ENCODE data around the gene TMEM9B.
"Not testable (repeated sequence)": the region's sequence is repeated elsewhere in the genome, so short reads cannot be mapped to it uniquely, and the experiment has no call there.

TMEM9B gene

GRCh38 chr11:8971924-8972316, 7.7 kb upstream of the TMEM9B start:
- DNase-seq = no peak

DNA sequence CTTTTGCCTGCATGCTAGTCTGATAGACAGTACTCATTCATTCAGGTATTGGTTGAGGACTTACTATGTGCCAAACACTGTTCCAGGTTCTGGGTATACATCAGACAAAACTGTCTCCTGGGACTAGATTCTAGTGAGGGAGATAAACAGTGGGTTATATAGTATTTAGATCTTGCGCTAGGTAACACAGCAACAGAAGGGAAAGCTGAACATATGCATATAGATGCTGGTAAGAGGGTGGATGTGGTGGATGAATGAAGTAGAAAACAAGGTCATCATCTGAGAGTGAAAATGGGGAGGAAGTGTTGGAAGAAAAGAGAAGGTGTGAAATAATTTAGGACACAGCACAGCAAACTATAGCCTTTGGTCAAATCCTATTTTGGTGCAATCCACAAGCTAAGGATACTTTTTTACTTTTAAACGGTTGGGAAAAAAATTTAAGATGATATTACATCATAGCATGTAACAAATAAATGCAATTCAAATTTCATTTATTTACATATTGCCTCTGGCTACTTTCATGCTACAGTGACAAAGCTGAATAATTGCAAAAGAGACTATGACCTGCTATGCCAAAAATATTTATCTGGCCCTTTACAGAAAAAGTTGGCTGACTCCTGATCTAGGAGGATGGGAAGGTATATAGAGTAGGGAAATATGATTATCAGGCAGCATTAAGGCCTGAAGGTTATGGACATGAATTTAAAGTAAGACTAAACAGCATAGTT, 7.1 kb upstream of the TMEM9B start:
- DNase-seq = no peak

DNA sequence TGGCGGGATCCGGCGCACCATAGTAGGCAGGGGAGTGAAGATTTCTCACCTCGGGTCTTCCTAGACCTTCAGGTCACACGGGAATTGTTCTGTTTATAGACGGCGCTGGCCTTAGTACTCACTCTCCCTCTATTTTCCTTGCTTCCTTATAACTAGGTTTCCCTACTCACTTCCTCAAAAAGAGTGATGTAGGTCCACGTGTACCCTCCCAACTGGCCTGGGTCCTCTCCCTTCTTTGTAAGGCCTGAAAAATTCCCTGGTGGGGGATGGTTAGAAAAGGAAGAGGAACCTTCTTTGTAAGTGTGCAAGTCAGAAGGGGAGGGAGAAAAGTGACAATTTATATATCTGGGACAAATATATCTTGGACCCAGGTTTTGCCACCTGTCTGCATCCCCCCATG, 2.9 kb upstream of the TMEM9B start:
- DNase-seq = no peak

DNA sequence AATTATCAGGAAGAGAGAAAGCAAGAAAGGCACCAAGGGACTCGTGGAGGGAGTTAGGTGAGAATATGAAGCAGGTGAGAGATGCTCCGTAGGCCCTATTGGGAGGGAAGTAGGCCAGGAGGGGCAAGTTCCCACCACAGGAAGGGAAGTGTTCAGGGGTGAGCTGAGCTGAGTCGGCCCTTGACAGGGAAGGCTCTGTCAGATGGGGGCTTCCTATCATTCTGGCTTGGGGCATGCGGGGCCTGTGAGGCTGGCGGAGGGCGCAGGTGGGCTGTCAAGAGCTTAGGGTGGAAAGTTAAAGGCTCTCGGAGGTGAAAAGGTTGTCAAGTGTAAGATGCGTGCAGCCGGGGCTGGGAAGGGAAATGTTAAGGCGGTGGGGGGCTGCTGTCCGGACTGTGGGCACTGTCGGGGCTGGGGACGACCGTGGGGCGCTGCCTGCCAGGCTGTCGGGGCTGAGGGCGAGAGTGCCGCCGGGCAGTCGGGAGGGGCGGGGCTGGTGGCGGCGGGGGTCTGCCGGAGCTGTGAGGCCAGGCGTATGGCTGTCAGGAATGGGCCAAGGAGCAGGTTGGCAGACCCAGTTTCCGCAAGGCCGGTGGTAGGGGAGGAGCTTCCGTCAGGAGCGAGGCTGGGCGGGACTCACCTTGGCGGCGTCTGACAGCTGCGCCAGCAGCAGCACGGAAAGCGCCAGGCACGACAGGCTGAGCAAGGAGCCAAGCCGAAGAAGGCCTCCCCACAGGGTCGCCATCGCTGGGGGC, 496 bp downstream of the TMEM9B start:
- peak; percentile 60 for DNase-seq

DNA sequence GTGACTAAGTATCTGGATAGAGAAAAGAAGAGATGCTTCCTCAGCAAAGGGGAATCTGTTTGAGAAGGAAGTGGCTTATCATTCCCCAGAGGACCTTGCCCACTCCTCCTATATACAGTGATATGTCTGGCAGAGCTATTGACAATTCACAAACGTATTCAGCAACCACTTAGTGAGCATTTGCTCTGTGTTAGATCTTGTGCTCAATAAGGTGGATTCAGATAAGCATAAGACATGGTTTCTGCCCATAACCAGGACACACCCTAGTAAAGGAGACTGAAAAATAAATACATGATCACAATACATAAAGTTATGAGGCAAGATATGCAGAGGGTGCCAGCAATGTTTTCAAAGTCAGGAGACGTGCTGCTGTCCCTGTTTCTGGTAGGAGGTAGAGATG, 1.4 kb downstream of the TMEM9B start:
- DNase-seq = no peak

DNA sequence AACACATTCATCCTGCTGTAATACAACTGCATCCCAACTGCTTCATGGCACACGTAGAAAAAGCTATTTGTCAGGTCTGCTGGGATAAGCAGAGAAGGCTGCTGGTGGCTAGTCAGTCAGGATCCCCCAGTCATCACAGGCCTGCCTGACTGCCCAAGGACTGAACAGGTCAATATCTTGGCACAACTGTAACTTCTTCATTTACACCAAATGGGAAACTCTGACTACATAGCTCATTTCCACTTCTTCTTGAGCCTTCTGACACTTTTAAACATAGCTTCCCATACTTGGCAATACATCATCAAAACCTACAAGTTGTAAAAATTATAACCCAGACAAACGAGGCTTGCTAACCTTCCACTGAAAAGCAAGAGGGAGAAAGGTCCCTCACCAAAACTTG, 2.8 kb downstream of the TMEM9B start:
- no peak for DNase-seq

GRCh38 chr11:8959546-8960166, 4.6 kb downstream of the TMEM9B start:
- no peak for DNase-seq

DNA sequence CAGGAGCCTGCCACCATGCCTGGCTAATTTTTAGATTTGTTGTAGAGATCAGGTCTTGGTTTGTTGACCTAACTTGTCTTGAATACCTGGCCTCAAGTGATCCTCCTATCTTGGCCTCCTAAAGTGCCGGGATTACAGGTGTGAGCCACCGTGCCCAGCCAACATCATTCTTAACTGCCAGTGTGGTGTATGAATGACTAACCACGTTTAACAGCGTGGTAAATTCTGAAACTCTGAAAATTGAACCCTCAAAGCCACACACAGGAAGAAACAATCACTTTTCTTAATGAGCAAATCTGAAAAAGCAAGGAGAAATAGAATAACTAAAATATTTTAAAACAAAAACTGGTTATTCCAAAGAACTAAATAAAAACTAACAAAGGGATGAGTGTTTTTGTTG, 7.4 kb downstream of the TMEM9B start:
- DNase-seq = no peak

DNA sequence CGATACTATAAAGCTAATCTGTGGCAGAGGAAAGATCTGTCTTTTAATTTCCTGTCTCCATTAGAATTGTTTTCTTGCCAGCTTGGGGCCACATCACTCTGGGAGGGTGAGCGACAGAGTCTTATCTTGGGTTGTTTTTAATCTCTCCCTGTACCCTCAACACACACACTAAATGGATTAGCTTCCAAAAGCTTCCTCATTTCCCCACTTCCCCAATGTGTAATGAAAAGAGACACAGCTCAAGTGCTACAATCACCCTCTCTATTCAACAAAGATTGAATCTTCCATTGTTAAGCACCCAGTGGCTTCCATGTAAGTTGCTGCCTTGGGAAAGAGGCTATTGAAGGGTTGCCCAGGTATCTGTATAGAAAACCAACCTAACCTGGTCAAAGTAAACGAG, 15.4 kb downstream of the TMEM9B start:
- no peak for DNase-seq

DNA sequence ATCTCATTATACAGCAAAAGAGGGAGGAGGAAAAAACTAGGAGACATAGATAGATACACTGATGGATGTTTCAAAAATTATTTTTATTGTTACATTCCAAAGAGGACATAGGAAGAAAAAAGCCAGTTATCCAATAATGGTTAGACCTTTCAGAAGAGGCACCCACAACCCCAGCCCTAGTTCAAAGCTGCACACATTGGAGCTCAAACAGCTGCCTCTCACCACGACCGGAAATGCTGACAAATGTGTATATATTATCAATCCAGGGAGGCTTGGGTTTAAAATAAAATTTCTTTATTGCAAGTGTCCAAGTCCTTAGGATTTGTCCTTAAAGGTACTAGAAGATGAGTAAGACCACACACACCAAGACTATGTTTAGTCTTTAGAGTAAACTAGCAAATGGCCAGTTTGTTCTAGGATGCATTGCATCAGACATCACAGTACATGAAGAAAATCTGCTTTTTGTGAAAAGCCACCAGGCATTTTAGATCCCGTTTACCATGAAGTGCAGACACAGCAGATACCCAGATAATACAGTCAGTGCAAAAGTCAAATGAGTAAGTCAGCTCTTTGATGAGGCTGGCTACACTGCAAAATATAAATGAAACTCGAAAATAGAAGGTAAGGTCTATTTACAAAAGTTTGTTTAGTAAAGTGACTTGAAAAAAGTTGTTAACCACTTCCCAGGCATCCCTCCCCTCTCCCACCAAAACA, 16.9 kb downstream of the TMEM9B start:
- no peak for DNase-seq

DNA sequence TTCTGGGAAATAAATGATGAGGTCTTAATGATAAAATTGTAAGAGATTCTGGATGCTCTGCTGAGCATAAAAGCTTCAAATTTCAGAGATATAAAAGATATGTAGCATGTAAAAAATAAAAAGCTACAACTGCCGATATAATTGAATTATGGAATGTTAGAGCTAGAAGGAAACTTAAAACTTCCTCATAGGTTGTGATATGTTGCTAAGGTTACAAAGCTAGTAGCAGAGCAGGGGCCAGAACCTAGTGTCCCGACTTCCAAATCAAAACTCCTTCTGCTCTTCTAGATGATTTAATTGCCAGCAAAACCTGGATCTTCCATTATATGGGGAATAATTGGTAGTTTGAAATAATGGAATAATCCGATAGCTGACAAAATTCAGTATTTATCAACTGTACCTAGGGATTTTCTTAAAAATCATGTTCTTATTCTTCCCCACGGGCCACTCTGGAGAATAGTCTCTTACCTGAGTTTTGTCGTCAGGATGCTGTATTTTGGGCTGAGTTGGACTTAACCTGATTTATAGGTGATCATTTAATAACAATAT, 21.6 kb downstream of the TMEM9B start, which contains the start of gene ASCL3:
ASCL3 (minus strand) TSS at position 499 of the 549 bp plus-strand sequence. CDS start 4,855 bp downstream, outside the sequence.
- no peak for DNase-seq

- no peak for DNase-seq
These were observed 22.7 kb downstream of the TMEM9B start for GRCh38 chr11:8941341-8942103.

DNA sequence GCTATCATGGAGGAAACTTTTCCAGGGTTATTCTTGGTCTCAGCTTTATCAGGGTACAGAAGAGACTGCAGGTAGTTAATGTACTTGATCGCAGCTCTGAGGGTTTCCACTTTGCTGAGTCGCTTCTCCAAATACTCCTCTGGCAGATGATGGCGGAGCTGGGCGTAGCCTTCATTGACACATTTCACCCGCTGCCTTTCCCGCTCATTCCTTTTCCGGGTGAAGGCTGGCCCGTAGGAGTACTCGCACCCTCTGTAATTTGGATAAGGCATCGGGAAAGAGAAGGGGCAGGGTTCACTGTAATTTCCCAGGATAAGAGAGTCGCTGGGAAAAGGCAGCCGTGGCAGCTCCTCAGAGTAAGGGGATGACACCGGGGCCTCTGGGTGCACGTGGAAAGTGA, 26.6 kb downstream of the TMEM9B start:
- DNase-seq = no peak

GRCh38 chr11:8937159-8937558, 27.1 kb downstream of the TMEM9B start:
- DNase-seq = no peak

DNA sequence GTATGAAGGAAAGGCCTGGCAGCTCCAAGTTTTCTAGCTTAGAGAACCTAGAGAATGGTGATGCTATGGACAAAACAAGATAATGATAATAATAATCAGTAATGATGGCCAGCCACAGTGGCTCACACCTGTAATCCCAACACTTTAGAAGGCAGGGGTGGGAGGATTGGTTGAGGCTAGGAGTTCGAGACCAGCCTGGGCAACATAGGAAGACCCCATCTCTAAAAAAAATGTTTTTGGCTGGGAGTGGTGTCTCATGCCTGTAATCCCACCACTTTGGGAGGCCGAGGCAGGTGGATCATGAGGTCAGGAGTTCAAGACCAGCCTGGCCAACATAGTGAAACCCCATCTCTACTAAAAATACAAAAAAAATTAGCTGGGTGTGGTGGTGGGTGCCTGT, 28.5 kb downstream of the TMEM9B start:
- DNase-seq = not testable (repeated sequence)

GRCh38 chr11:8934742-8935488, 29.3 kb downstream of the TMEM9B start:
- no peak for DNase-seq

DNA sequence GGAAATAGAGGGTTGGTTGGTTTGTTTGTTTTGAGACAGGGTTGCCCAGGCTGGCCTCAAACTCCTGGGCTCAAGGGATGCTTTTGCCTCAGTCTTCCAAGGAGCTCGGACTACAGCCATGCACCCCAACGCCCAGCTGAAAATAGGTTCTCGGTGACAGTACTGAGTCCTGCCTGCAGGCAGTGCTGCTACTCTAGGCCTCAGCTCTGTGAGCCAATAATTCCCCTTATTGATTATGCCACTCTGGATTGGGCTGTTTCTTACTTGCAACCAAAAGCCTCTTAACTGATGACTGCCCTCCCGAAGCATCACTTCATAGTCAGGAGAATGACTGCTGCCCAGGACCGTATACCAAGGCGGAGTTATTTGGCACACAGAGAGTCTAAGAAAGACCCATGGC, 30.3 kb downstream of the TMEM9B start:
- DNase-seq = no peak

DNA sequence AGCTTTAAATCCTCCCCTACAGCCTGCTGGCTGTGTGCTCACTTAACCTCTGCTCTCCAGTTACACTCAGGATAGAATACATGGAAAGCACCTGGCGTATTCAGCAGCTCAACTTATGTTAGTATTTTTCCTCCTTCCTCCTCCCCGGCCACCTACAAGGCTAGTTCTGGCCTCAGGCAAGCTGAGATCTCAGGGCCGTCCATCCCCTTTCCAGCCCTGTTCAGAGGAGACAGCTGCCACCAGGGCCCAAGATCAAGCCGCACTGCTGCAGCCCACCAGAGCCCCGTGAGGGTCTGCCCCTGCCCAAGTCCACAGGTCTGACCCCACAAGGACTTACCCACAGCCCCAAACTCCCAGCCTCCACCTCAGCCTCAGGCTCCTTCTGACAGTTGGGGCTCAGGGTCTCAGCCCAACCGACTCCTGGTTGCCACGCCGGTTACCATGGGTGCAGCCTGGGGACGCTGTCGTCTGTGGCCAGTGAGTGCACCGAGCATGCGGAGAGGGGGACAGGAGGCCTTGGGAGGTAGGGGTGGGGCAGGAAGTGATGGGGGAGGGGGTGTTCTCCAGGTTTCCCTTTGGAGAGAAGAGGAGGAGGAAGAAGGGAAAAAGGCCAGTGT, 31.6 kb downstream of the TMEM9B start, which contains the start of gene C11orf16:
C11orf16 (minus strand) TSS at position 384 of the 617 bp plus-strand sequence. CDS start 639 bp downstream, outside the sequence.
- DNase-seq = no peak

DNA sequence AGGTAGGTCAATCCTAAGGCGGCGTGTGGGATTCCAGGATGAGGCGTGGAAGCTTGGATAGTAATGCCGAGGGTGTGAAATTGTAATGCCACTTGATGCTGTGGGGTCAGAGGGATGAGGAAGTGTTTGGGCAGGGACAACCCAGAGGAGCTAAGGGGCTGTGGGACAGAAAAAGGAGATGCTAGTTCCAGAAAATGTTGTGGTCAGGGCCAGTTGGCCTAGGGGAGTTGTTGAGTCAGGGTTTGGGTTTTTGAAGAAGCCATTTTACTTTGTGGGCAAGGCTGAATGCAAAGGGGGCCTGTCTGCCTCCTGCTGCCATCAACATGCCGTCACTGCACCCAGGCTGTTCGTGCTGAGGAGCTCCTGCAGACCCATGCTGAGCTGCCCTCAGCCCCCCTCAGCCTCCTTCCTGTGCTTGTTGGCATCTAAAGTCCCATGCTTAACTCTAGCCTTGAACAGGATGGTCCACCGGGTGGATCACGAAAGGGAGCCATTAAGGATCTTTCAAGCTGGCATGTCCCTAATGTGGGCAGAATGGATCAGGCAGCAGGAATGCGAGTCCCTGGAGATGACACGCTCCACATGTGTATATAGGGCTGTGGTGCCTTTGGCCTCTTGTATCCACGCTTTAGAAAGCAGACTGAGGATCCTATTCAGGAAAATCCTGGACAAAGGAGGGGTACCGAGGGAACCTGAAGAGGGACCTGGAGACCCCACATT, 33.6 kb downstream of the TMEM9B start:
- DNase-seq = no peak
